Caco-2 (cell line): ENCODE measurements around the gene ANKRD12. TPM values are rescaled to one million over a fixed set of nuclear protein-coding genes. Genes with fewer than 3 reads are reported as not detected.
A peak's percentile ranks its signal among the peaks of the same experiment; 100 is the strongest.

Source experiments
- BruUV-seq: library from RNA; stranded (reverse); fragments of 400-500 nt; replicated peaks from 2 replicates; lab custom pipeline; 2021; lab: Mats Ljungman, UMichigan
- CTCF ChIA-PET: fragments of 300-600 bp; sonication (Branson Sonifier 250); formaldehyde crosslinking; loops from one replicate; lab custom pipeline; 2022; ENCODE audit warnings: antibody characterized with exemption; lab: Charles Lee
- POLR2A ChIA-PET: fragments of 300-600 bp; sonication (Branson Sonifier 250); formaldehyde crosslinking; loops from one replicate; lab custom pipeline; 2022; ENCODE audit warnings: antibody characterized with exemption; lab: Charles Lee
- DNase-seq, 2 experiments: peaks; one replicate each; pipeline versions ENCODE4 v3.0.0 to v3.0.0-alpha.2; 2020 to 2022
- H3K27me3 ChIP-seq: replicated peaks from 2 replicates; pipeline ENCODE4 v1.6.0; 2011; ENCODE audit warnings: low read length; ENCODE audit not compliant: control insufficient read depth, insufficient read depth
- H3K36me3 ChIP-seq: 2 replicates; pipeline ENCODE4 v1.5.1; 2011; ENCODE audit warnings: low read length; ENCODE audit not compliant: control insufficient read depth, insufficient read depth
- H3K4me1 ChIP-seq: fragments of 250-450 bp; sonication (Bioruptor Pico); 2 replicates; pipeline ENCODE4 v1.5.1; 2020; ENCODE audit warnings: mild to moderate bottlenecking
- H3K4me3 ChIP-seq: 2 replicates; pipeline ENCODE4 v1.5.1; 2011; ENCODE audit warnings: low read depth, mild to moderate bottlenecking, control low read depth, low read length
- H3K9me3 ChIP-seq: fragments of 250-450 bp; sonication (Bioruptor Pico); 2 replicates; pipeline ENCODE4 v1.5.1; 2020; ENCODE audit warnings: mild to moderate bottlenecking, moderate library complexity
- H3K27ac Mint-ChIP-seq: one replicate; pipeline ENCODE4 v1.8.0; 2022; ENCODE audit warnings: mixed read lengths; ENCODE audit not compliant: unreplicated experiment
- H3K27me3 Mint-ChIP-seq: one replicate; pipeline ENCODE4 v1.8.0; 2022; ENCODE audit warnings: mixed read lengths; ENCODE audit not compliant: insufficient read depth, unreplicated experiment
- H3K36me3 Mint-ChIP-seq: one replicate; pipeline ENCODE4 v1.8.0; 2022; ENCODE audit warnings: mild to moderate bottlenecking, mixed read lengths; ENCODE audit not compliant: insufficient read depth, unreplicated experiment
- H3K4me1 Mint-ChIP-seq: one replicate; pipeline ENCODE4 v1.8.0; 2022; ENCODE audit warnings: low read depth, mixed read lengths; ENCODE audit not compliant: unreplicated experiment
- H3K4me3 Mint-ChIP-seq: one replicate; pipeline ENCODE4 v1.8.0; 2022; ENCODE audit warnings: mild to moderate bottlenecking, moderate library complexity, mixed read lengths; ENCODE audit not compliant: unreplicated experiment
- H3K9me3 Mint-ChIP-seq: one replicate; pipeline ENCODE4 v1.8.0; 2022; ENCODE audit warnings: mixed read lengths; ENCODE audit not compliant: unreplicated experiment
- intact Hi-C: fragments of 100-400 bp; cut with micrococcal nuclease; formaldehyde crosslinking; loops from one replicate; pipeline ENCODE4 v1.10.0; 2022; ENCODE audit not compliant: unreplicated experiment
- total RNA-seq: library from RNA; stranded (reverse); gene quantifications from 2 replicates; pipeline ENCODE4 v1.2.3, GENCODE V29; 2022
- TF ChIP-seq, protein P1 (sequence below), 2 experiments: fragments of 200-600 bp in 1 of 2; IDR thresholded peaks; 1 replicate in 1 of 2; 2 replicates in 1 of 2; pipeline versions ENCODE4 v1.5.1 to v1.8.0; 2011 to 2022; ENCODE audit warnings: antibody characterized with exemption in 1 of 2, control low read depth in 1 of 2, inconsistent platforms in 1 of 2, low read depth in 1 of 2, low read length in 1 of 2, mild to moderate bottlenecking in 1 of 2, moderate library complexity in 1 of 2; ENCODE audit not compliant: insufficient read depth in 1 of 2, severe bottlenecking in 1 of 2, unreplicated experiment in 1 of 2

ANKRD12 gene
- total RNA-seq, 1 experiment from 2014 or later, result 33.2 TPM

DNA sequence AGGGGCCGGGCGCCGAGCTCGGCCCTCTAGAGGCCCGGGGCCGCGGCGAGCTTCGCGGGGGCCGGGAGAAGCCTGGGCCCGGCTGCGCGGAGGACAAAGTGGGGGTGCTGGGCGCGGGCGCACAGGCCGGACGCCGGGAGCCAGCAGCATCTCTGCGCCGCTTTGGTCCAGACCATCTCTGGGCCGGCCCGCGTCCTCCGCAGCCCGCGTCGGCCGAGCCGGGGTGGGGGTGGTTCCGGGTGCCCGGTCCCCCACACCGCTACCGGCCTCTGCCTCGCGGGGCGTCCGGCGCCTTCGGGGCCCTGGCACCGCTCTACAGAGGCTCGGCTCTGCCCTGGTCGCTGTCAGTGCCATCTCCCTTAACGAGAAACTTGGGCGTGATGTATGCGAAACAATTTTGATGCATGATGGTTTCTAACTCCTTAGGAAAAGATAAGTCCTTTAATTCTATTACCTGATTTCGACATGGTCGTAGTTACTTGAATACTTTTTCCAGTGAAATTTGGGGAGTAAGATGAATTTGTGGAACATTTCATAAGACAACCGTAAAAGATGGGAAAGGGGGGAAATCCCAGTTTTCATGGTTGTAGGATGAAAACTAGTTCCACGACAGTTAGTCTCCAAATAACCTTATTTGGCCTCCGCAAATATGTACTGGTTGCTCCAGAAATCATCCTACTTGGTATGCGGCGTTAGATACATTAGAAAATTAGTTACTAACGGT, 198.6 kb downstream of the ANKRD12 start:
- TSS peak; percentile 50 for BruUV-seq
- H3K27me3 ChIP-seq, result no peaks in the 10 kb centered on the region
- ChIA-PET CTCF (interaction anchor here (0.6 to 1.7 kb wide), 5 partner anchors 20 to 147 kb away, joined by 3 to 6 read pairs (median 3); no protein-coding TSS in a partner anchor), POLR2A (interaction anchor here (0.5 to 2.0 kb wide), 5 partner anchors 14 to 308 kb away, joined by 3 to 9 read pairs (median 5); partner anchors contain the start of gene RALBP1)
- Mint-ChIP-seq H3K4me3 (peak overlapping the region; percentile 97), H3K27me3 (no peaks in the 10 kb centered on the region), H3K9me3 (no peaks in the 10 kb centered on the region), H3K4me1 (no peaks in the 10 kb centered on the region), H3K27ac (no peak overlapping the region), H3K36me3 (peaks cover 15% of the 10 kb centered on the region)
- DNase-seq, result no peak
- no peaks in the 10 kb centered on the region for H3K9me3 ChIP-seq
- TF ChIP-seq, protein P1, sequence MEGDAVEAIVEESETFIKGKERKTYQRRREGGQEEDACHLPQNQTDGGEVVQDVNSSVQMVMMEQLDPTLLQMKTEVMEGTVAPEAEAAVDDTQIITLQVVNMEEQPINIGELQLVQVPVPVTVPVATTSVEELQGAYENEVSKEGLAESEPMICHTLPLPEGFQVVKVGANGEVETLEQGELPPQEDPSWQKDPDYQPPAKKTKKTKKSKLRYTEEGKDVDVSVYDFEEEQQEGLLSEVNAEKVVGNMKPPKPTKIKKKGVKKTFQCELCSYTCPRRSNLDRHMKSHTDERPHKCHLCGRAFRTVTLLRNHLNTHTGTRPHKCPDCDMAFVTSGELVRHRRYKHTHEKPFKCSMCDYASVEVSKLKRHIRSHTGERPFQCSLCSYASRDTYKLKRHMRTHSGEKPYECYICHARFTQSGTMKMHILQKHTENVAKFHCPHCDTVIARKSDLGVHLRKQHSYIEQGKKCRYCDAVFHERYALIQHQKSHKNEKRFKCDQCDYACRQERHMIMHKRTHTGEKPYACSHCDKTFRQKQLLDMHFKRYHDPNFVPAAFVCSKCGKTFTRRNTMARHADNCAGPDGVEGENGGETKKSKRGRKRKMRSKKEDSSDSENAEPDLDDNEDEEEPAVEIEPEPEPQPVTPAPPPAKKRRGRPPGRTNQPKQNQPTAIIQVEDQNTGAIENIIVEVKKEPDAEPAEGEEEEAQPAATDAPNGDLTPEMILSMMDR (IDR thresholded peaks at IDR 0.05; ENCODE audit: insufficient read depth in 1 of 2, low read depth in 1 of 2, low read length in 1 of 2, severe bottlenecking in 1 of 2, unreplicated experiment in 1 of 2), result peak in 1 of 2 experiments; percentile 1
- H3K36me3 ChIP-seq, result no peaks in the 10 kb centered on the region
- H3K4me1 ChIP-seq, result 0 out of 2 replicates have a peak, but pooled peaks cover 4% of the 10 kb centered on the region
- intact Hi-C loops, result loop anchor here (1.0 to 10.0 kb wide), 6 partner anchors 28 to 262 kb away; partner anchors contain the start of genes ANKRD12 and RALBP1
- peak overlapping the region; percentile 80 for H3K4me3 ChIP-seq

Other genes with a start within 250 kb of the ANKRD12 start
- 211 and 220 TPM in 2 replicates for gene NDUFV2, start 34.1 kb upstream of the ANKRD12 start, total RNA-seq
- 43.7 and 43.9 TPM in 2 replicates for gene TWSG1, start 198.0 kb downstream of the ANKRD12 start, total RNA-seq